K562 (cell line): ENCODE data around the gene COL4A2. TPM values are rescaled to one million over a fixed set of nuclear protein-coding genes. Genes with fewer than 3 reads are reported as not detected.

Experiments used
- ATAC-seq: fragments of 200-7000 bp; cut with Tn5 transposase; 3 replicates; pipeline ENCODE4 v1.9.1; 2020; ENCODE audit warnings: moderate library complexity
- BruUV-seq: library from RNA; stranded (reverse); fragments of 400-500 nt; replicated peaks from 2 replicates; lab custom pipeline; 2021; lab: Mats Ljungman, UMichigan
- CTCF ChIA-PET: fragments of 300-600 bp; formaldehyde crosslinking; extraction: SDS; loops from one replicate; lab custom pipeline; 2021; ENCODE audit warnings: low intra/inter-chr PET ratio; lab: Yijun Ruan, JAX
- POLR2A ChIA-PET: fragments of 300-600, 350-650 bp; sonication (Branson Sonifier 250); formaldehyde crosslinking; extraction: SDS; loops from one replicate; lab custom pipeline; 2021; ENCODE audit warnings: antibody characterized with exemption, inconsistent platforms; lab: Yijun Ruan, JAX
- DNase-seq, 4 experiments: peaks; one replicate each; pipeline versions ENCODE4 v3.0.0 to v3.0.0-alpha.2; 2011 to 2018; ENCODE audit warnings: low spot score in 3 of 4, mixed read lengths in 3 of 4; ENCODE audit errors: extremely low read depth in 1 of 4
- FAIRE-seq: peaks from 2 replicates; lab custom pipeline; 2011; peaks lifted over from hg19 to GRCh38; lab: Jason Lieb, UNC
- H2AFZ ChIP-seq: 2 replicates; pipeline ENCODE4 v1.6.0; 2011; ENCODE audit warnings: low read depth, low read length, control low read depth, inconsistent platforms
- H3K27ac ChIP-seq: fragments of 200-600 bp; 3 replicates; pipeline ENCODE4 v1.8.0; 2011; ENCODE audit warnings: low read depth, mild to moderate bottlenecking, control low read depth, inconsistent platforms, low read length, moderate library complexity, mixed read lengths; ENCODE audit errors: extremely low read depth
- H3K27me3 ChIP-seq, 2 experiments: fragments of 300-600 bp in 1 of 2; 2 replicates in 1 of 2; 3 replicates in 1 of 2; pipeline versions ENCODE4 v1.6.0 to v1.8.0; 2011; ENCODE audit warnings: inconsistent platforms in 2 of 2, low read length in 2 of 2, mild to moderate bottlenecking in 1 of 2, mixed read lengths in 1 of 2, moderate library complexity in 1 of 2; ENCODE audit not compliant: control insufficient read depth in 2 of 2, insufficient read depth in 2 of 2
- H3K36me3 ChIP-seq: fragments of 300-600 bp; 3 replicates; pipeline ENCODE4 v1.8.0; 2011; ENCODE audit warnings: mild to moderate bottlenecking, low read length, inconsistent platforms; ENCODE audit not compliant: control insufficient read depth, insufficient read depth
- H3K4me1 ChIP-seq, 2 experiments: fragments of 200-600 bp in 1 of 2; replicated peaks in 1 of 2; 2 replicates in 1 of 2; 3 replicates in 1 of 2; pipeline versions ENCODE4 v1.5.1 to v1.8.0; 2011; ENCODE audit warnings: inconsistent platforms in 2 of 2, low read length in 2 of 2, mild to moderate bottlenecking in 1 of 2, mixed read lengths in 1 of 2, moderate library complexity in 1 of 2; ENCODE audit not compliant: control insufficient read depth in 2 of 2, insufficient read depth in 2 of 2
- H3K4me2 ChIP-seq: 2 replicates; pipeline ENCODE4 v1.6.1; 2011; ENCODE audit warnings: low read length, control low read depth, inconsistent platforms, mixed read lengths; ENCODE audit not compliant: insufficient read depth
- H3K4me3 ChIP-seq: fragments of 200-600 bp; sonication (generic), shearing (Covaris generic); 2 replicates; pipeline ENCODE4 v1.5.1; 2016; ENCODE audit warnings: control low read depth, inconsistent platforms
- H3K79me2 ChIP-seq: fragments of 200-600 bp; 3 replicates; pipeline ENCODE4 v1.8.0; 2011; ENCODE audit warnings: low read length, inconsistent platforms; ENCODE audit not compliant: control insufficient read depth, insufficient read depth
- H3K9ac ChIP-seq, 2 experiments: 2 replicates each; pipeline versions ENCODE4 v1.6.0 to v1.6.1; 2011; ENCODE audit warnings: low read depth in 2 of 2, low read length in 2 of 2, control low read depth in 1 of 2, inconsistent platforms in 1 of 2, mild to moderate bottlenecking in 1 of 2, mixed read lengths in 1 of 2; ENCODE audit not compliant: insufficient read depth in 1 of 2
- H3K9me1 ChIP-seq: one replicate; pipeline ENCODE4 v1.6.0; 2011; ENCODE audit warnings: inconsistent platforms, mild to moderate bottlenecking, low read length, moderate library complexity; ENCODE audit not compliant: control insufficient read depth, insufficient read depth
- H3K9me3 ChIP-seq: replicated peaks from 2 replicates; pipeline ENCODE4 v1.5.1; 2011; ENCODE audit warnings: low read depth, low read length, inconsistent platforms; ENCODE audit not compliant: control insufficient read depth, insufficient read depth
- H4K20me1 ChIP-seq: replicated peaks from 2 replicates; pipeline ENCODE4 v1.6.1; 2011; ENCODE audit warnings: low read length, inconsistent platforms, mixed read lengths; ENCODE audit not compliant: control insufficient read depth, insufficient read depth
- ELF4 ChIP-seq: fragments of 450-650 bp; formaldehyde crosslinking; IDR thresholded peaks from 2 replicates; pipeline ENCODE4 v1.4.0; 2022; ENCODE audit warnings: missing genetic modification characterization
- LEF1 ChIP-seq: fragments of 450-650 bp; IDR thresholded peaks from 2 replicates; pipeline ENCODE4 v1.6.1; 2016; ENCODE audit warnings: mild to moderate bottlenecking
- ZNF146 ChIP-seq: IDR thresholded peaks from one replicate; pipeline ENCODE4 v1.6.1; 2018; ENCODE audit warnings: missing compliant biosample characterization; ENCODE audit not compliant: unreplicated experiment
- WGBS: fragments of 100-300 bp; shearing (Covaris generic); methylation state at CpG from one replicate; pipeline ENCODE4 v1.1.6; 2016; ENCODE audit warnings: low coverage, mixed read lengths; ENCODE audit not compliant: insufficient coverage; ENCODE audit errors: missing lambda C conversion rate; 5-methylcytosine and 5-hydroxymethylcytosine counted together
- in situ Hi-C: fragments of 300-500 bp; cut with MboI; formaldehyde crosslinking; loops from 4 replicates; pipeline ENCODE4 v1.15.0; 2018; ENCODE audit warnings: inconsistent platforms, mixed read lengths
- intact Hi-C: fragments of 100-400 bp; cut with micrococcal nuclease; formaldehyde crosslinking; loops from 2 replicates; pipeline ENCODE4 v1.14.2; 2022
- polyA plus RNA-seq, 8 experiments: library from polyadenylated mRNA; depleted of rRNA in 4 of 8; stranded (reverse) in 5 of 8; unstranded in 3 of 8; fragments of >200 nt; fragmentation: Nextera tagmentation in 2 of 8; fragmentation: Illumina TruSeq in 1 of 8; extraction: Ambion mirVana in 2 of 8; extraction: Trizol in 1 of 8; gene quantifications; 2 replicates each; pipeline versions ENCODE4 v1.2.1 to v1.2.3, GENCODE V29; 2011 to 2014; ENCODE audit warnings: inconsistent platforms in 1 of 8, missing spikeins in 1 of 8
- total RNA-seq, 7 experiments: library from RNA; depleted of rRNA in 6 of 7; stranded (reverse); fragments of >200 nt in 6 of 7; fragmentation: Illumina TruSeq in 2 of 7; extraction: Trizol in 2 of 7; gene quantifications; 2 replicates each; pipeline versions ENCODE4 v1.2.1 to v1.2.3, GENCODE V29; 2011 to 2021; ENCODE audit warnings: low replicate concordance in 1 of 7
- TF ChIP-seq, protein P1 (sequence below): sonication (generic); formaldehyde crosslinking; IDR thresholded peaks from 2 replicates; pipeline ENCODE4 v1.8.0; 2022; ENCODE audit warnings: missing genetic modification reagents, mild to moderate bottlenecking, moderate library complexity, borderline replicate concordance
- TF ChIP-seq, protein P2 (sequence below): fragments of 450-650 bp; formaldehyde crosslinking; conservative IDR thresholded peaks from 2 replicates; pipeline ENCODE4 v1.4.0; 2022; ENCODE audit warnings: mild to moderate bottlenecking, missing genetic modification characterization
- TF ChIP-seq, protein P3 (sequence below): fragments of 450-650 bp; IDR thresholded peaks from 2 replicates; pipeline ENCODE4 v1.6.1; 2016; ENCODE audit warnings: mild to moderate bottlenecking

Gene COL4A2
- total and polyA plus RNA-seq, 9 of the 15 experiments (the other 6 are each of a cell fraction or from before 2014, with no cell fraction given): 0.13 to 15.2 (median 8.1) TPM

DNA sequence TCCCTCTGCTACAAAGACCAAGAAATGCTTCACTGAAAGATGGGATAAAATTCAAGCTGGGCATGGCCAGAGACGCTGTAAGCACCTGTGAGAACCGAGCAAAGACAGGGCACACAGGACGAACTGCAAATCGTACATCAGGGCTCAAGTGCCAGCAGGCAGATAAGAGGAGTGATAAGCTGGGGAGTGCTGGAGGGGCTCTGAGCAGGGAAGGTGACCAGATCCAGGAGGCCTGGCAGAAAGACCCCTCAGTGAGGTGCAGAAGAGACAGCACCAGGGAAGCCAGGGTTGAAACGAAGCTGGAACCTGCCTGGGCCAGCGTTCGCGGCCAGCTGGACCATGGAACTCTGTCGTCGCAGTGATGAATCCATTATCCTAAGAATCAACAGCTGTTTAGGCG is 244.2 kb downstream of the COL4A2 start:
- FAIRE-seq: no peak
- intact Hi-C loops: no loop called here
- no peak for ATAC-seq
- BruUV-seq: no TSS peak
- H3K27me3 ChIP-seq: no peaks in the 10 kb centered on the region
- no peaks in the 10 kb centered on the region for H3K9me3 ChIP-seq
- H4K20me1 ChIP-seq: no peaks in the 10 kb centered on the region
- no peak overlapping the region for H2AFZ ChIP-seq
- H3K27ac ChIP-seq: no peak overlapping the region
- no peaks in the 10 kb centered on the region for H3K9me1 ChIP-seq
- H3K4me1 ChIP-seq: peaks cover 0 to 19% of the 10 kb centered on the region in 2 experiments; a peak in 2 of 5 replicates
- WGBS: 60% methylated on average over 11 of the region's 11 CpGs
- H3K79me2 ChIP-seq: peaks cover 17% of the 10 kb centered on the region; the same call in 2 of the 3 replicates
- ChIA-PET CTCF (no interaction called here), POLR2A (interaction anchor here (0.6 kb wide), 1 partner anchor 281 kb away, joined by 3 read pairs; no protein-coding TSS in a partner anchor)
- H3K9ac ChIP-seq: 0 out of 4 replicates have a peak overlapping the region, but pooled peaks of 1 of the 2 experiments have one; percentile 58
- H3K36me3 ChIP-seq: no peaks in the 10 kb centered on the region
- no peak overlapping the region for H3K4me3 ChIP-seq
- no peak for DNase-seq
- in situ Hi-C loops: no loop called here
- no peak overlapping the region for H3K4me2 ChIP-seq
- TF ChIP-seq ELF4: no peak
- TF ChIP-seq, protein P1, sequence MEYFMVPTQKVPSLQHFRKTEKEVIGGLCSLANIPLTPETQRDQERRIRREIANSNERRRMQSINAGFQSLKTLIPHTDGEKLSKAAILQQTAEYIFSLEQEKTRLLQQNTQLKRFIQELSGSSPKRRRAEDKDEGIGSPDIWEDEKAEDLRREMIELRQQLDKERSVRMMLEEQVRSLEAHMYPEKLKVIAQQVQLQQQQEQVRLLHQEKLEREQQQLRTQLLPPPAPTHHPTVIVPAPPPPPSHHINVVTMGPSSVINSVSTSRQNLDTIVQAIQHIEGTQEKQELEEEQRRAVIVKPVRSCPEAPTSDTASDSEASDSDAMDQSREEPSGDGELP (CRISPR knock-in tag): peak; percentile 24; the same call in 1 of the 2 replicates
- TF ChIP-seq, all 486 proteins: peak for 1

DNA sequence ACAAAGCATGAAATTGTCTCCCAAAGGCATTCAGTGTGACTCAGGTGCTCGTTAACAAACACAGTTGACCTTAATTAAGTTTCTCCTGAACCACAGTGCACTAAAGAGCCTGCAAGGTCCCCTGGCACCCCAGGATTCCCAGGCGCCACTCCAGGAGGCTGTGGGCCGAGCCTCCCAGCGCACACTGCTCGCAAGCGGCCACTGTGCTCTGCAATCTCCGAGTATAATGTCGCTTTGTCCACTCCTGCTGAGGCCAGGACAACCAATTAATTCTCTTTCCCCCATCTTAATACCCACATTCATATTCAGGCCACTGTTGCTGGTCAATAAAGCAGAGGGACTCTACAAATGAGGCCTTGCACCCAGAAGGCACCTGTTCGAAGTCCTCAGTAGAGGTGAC is 245.7 kb downstream of the COL4A2 start:
- intact Hi-C loops: no loop called here
- Histone ChIP-seq H3K9ac (no peak overlapping the region), H4K20me1 (no peaks in the 10 kb centered on the region), H3K79me2 (peaks cover 17% of the 10 kb centered on the region; the same call in 2 of the 3 replicates), H3K9me3 (no peaks in the 10 kb centered on the region), H3K27me3 (no peaks in the 10 kb centered on the region), H3K4me1 (peaks cover 0 to 23% of the 10 kb centered on the region in 2 experiments; a peak in 2 of 5 replicates), H3K27ac (no peak overlapping the region), H3K4me2 (no peak overlapping the region), H3K4me3 (no peak overlapping the region), H3K9me1 (no peaks in the 10 kb centered on the region), H2AFZ (no peak overlapping the region), H3K36me3 (no peaks in the 10 kb centered on the region)
- DNase-seq: no peak
- no TSS peak for BruUV-seq
- CTCF ChIA-PET: no interaction called here
- WGBS: 88% methylated on average over 4 of the region's 9 CpGs
- in situ Hi-C loops: no loop called here
- FAIRE-seq: no peak
- ATAC-seq: no peak
- POLR2A ChIA-PET: interaction anchor here (0.5 kb wide), 1 partner anchor 1811 kb away, joined by 3 read pairs; no protein-coding TSS in a partner anchor
- TF ChIP-seq ZNF146 (CRISPR knock-in tag) (no peak), LEF1 (no peak)
- TF ChIP-seq, protein P2, sequence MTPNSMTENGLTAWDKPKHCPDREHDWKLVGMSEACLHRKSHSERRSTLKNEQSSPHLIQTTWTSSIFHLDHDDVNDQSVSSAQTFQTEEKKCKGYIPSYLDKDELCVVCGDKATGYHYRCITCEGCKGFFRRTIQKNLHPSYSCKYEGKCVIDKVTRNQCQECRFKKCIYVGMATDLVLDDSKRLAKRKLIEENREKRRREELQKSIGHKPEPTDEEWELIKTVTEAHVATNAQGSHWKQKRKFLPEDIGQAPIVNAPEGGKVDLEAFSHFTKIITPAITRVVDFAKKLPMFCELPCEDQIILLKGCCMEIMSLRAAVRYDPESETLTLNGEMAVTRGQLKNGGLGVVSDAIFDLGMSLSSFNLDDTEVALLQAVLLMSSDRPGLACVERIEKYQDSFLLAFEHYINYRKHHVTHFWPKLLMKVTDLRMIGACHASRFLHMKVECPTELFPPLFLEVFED (CRISPR knock-in tag): no peak
- TF ChIP-seq, protein P3, sequence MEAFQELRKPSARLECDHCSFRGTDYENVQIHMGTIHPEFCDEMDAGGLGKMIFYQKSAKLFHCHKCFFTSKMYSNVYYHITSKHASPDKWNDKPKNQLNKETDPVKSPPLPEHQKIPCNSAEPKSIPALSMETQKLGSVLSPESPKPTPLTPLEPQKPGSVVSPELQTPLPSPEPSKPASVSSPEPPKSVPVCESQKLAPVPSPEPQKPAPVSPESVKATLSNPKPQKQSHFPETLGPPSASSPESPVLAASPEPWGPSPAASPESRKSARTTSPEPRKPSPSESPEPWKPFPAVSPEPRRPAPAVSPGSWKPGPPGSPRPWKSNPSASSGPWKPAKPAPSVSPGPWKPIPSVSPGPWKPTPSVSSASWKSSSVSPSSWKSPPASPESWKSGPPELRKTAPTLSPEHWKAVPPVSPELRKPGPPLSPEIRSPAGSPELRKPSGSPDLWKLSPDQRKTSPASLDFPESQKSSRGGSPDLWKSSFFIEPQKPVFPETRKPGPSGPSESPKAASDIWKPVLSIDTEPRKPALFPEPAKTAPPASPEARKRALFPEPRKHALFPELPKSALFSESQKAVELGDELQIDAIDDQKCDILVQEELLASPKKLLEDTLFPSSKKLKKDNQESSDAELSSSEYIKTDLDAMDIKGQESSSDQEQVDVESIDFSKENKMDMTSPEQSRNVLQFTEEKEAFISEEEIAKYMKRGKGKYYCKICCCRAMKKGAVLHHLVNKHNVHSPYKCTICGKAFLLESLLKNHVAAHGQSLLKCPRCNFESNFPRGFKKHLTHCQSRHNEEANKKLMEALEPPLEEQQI: no peak
